WTC11 (cell line): ENCODE measurements around the gene INPP5A.

Experiments used
- CTCF ChIP-seq: fragments of 200-600 bp; IDR thresholded peaks from 2 replicates; pipeline ENCODE4 v1.8.0; 2022; ENCODE audit warnings: antibody characterized with exemption
- E2F4 ChIP-seq: sonication (generic); formaldehyde crosslinking; IDR thresholded peaks from 2 replicates; pipeline ENCODE4 v1.8.1; 2022; ENCODE audit warnings: low read depth, mild to moderate bottlenecking, moderate library complexity, missing genetic modification reagents, borderline replicate concordance
- ETV6 ChIP-seq: sonication (generic); formaldehyde crosslinking; IDR thresholded peaks from 2 replicates; pipeline ENCODE4 v1.8.1; 2022; ENCODE audit warnings: mild to moderate bottlenecking, missing genetic modification reagents
- FOXP1 ChIP-seq: sonication (generic); formaldehyde crosslinking; IDR thresholded peaks from 2 replicates; pipeline ENCODE4 v1.8.0; 2022; ENCODE audit warnings: missing genetic modification reagents, mild to moderate bottlenecking, moderate library complexity, borderline replicate concordance
- MLX ChIP-seq: sonication (generic); formaldehyde crosslinking; IDR thresholded peaks from 2 replicates; pipeline ENCODE4 v1.8.1; 2023; ENCODE audit warnings: mild to moderate bottlenecking, missing genetic modification reagents, moderate library complexity
- NFATC4 ChIP-seq: fragments of 250-450 bp; sonication (Bioruptor Pico); IDR thresholded peaks from 2 replicates; pipeline ENCODE4 v1.9.0; 2021; ENCODE audit warnings: mild to moderate bottlenecking
- NR2C2 ChIP-seq: sonication (generic); formaldehyde crosslinking; IDR thresholded peaks from 2 replicates; pipeline ENCODE4 v1.8.0; 2022; ENCODE audit warnings: mild to moderate bottlenecking, missing genetic modification reagents
- NR3C1 ChIP-seq: sonication (generic); formaldehyde crosslinking; conservative IDR thresholded peaks from 2 replicates; pipeline ENCODE4 v1.8.1; 2023; ENCODE audit warnings: low read depth, mild to moderate bottlenecking, missing genetic modification reagents
- TCF7 ChIP-seq: sonication (generic); formaldehyde crosslinking; IDR thresholded peaks from 2 replicates; pipeline ENCODE4 v1.8.0; 2022; ENCODE audit warnings: mild to moderate bottlenecking, low read depth, missing genetic modification reagents, moderate library complexity
- ZNF232 ChIP-seq: sonication (generic); formaldehyde crosslinking; IDR thresholded peaks from 2 replicates; pipeline ENCODE4 v1.8.0; 2022; ENCODE audit warnings: mild to moderate bottlenecking, missing genetic modification reagents
- ZNF532 ChIP-seq: fragments of 250-450 bp; sonication (Bioruptor Pico); IDR thresholded peaks from 2 replicates; pipeline ENCODE4 v1.9.0; 2021; ENCODE audit warnings: mild to moderate bottlenecking, borderline replicate concordance

GRCh38 chr10:132727411-132727810 is 189.8 kb downstream of the INPP5A start:
- TF ChIP-seq ZNF532 (CRISPR knock-in tag) (no peak), NR2C2 (CRISPR knock-in tag) (no peak), FOXP1 (no peak), ETV6 (CRISPR knock-in tag) (no peak), CTCF (no peak), TCF7 (CRISPR knock-in tag) (no peak), NR3C1 (CRISPR knock-in tag) (no peak), NFATC4 (CRISPR knock-in tag) (no peak), MLX (CRISPR knock-in tag) (no peak), ZNF232 (CRISPR knock-in tag) (no peak), E2F4 (CRISPR knock-in tag) (no peak)
